ENCODE measurements around the gene NKAIN2. TPM values are rescaled to one million over a fixed set of nuclear protein-coding genes. Genes with fewer than 3 reads are reported as not detected.

NKAIN2 gene
- total RNA-seq, 1 donor from 2014 or later, result 4.0 TPM

DNA sequence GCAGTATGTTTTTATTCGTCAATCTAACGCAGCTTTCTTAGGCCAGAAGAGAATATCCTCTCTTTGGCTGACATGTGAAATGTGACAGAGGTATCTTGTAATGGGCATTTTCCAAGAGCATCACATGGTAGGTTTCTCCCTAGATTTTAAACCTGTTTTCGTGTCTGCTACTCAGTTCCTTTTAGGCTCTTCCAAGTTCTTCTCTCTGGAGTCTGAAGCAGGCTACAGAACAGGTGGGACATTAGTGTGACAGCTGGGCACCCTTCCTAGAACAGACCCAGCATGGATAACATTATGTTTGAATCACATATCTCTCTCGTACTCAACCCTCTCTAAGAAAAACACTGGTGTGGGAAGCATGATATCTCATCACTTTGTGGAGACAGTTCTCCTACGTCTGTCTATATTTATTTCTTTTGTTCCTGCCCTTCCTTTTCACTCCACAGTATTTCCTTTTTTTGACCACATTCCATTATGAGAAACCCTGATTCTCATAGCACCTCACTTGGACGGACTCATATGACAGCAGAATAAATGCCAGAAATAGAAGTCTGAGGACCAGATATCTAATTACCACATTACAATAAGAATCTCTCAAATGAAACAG, 263.4 kb downstream of the NKAIN2 start:
- H3K27me3 Mint-ChIP-seq (ENCODE audit: low read depth), result no peaks in the 10 kb centered on the region
- DNase-seq (ENCODE audit: low spot score), result no peak
- no peak overlapping the region for H3K4me3 Mint-ChIP-seq (ENCODE audit: unreplicated experiment)
- peaks cover 6% of the 10 kb centered on the region for H3K36me3 Mint-ChIP-seq (ENCODE audit: low read depth)
- peaks cover 5% of the 10 kb centered on the region for H3K9me3 Mint-ChIP-seq (ENCODE audit: low read depth)
- H3K4me1 Mint-ChIP-seq (ENCODE audit: low read depth), result peaks cover 15% of the 10 kb centered on the region
- H3K27ac Mint-ChIP-seq (ENCODE audit: unreplicated experiment), result no peak overlapping the region
- TF ChIP-seq, protein P1, sequence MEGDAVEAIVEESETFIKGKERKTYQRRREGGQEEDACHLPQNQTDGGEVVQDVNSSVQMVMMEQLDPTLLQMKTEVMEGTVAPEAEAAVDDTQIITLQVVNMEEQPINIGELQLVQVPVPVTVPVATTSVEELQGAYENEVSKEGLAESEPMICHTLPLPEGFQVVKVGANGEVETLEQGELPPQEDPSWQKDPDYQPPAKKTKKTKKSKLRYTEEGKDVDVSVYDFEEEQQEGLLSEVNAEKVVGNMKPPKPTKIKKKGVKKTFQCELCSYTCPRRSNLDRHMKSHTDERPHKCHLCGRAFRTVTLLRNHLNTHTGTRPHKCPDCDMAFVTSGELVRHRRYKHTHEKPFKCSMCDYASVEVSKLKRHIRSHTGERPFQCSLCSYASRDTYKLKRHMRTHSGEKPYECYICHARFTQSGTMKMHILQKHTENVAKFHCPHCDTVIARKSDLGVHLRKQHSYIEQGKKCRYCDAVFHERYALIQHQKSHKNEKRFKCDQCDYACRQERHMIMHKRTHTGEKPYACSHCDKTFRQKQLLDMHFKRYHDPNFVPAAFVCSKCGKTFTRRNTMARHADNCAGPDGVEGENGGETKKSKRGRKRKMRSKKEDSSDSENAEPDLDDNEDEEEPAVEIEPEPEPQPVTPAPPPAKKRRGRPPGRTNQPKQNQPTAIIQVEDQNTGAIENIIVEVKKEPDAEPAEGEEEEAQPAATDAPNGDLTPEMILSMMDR (IDR thresholded peaks at IDR 0.05), result no peak

DNA sequence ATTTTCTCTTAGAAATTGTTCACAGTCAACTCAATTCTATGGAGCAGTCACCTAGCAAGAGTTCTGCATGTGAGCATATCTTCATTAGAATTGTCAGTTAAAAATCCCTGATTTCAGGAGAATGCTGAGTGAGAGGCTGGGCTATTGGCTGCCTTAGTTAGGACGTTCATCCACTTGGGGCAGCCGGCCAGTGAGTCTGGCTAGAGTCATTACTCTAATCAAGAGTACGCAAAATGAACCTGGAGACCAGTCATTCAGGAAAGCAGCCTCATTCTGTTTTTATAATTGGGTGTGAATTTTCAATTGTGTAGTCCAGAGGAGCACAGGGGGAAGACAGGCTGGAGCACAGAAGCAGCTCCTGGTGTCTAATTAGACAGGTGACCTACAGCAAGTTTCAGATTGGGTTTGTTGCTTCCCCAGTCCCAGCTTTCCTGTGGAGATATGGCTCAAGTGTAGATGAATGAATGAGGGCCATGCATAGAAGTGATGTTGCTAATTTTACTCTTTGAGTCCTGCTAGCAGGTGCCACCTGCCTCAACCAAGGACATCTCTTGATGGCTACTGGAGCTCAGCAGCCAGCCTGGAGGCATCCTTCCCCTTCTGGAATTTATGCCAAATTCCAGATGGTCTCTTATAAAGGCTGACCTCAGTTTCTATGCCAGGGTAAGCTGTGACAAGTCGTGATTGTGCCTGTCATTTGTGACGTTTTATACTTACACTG, 265.7 kb downstream of the NKAIN2 start:
- Mint-ChIP-seq H3K4me3 (ENCODE audit: unreplicated experiment) (no peak overlapping the region), H3K4me1 (ENCODE audit: low read depth) (peaks cover 29% of the 10 kb centered on the region), H3K9me3 (ENCODE audit: low read depth) (peaks cover 5% of the 10 kb centered on the region), H3K36me3 (ENCODE audit: low read depth) (peaks cover 6% of the 10 kb centered on the region), H3K27me3 (ENCODE audit: low read depth) (no peaks in the 10 kb centered on the region), H3K27ac (ENCODE audit: unreplicated experiment) (no peak overlapping the region)
- TF ChIP-seq, protein P1 (IDR thresholded peaks at IDR 0.05), result no peak
- no peak for DNase-seq (ENCODE audit: low spot score)

DNA sequence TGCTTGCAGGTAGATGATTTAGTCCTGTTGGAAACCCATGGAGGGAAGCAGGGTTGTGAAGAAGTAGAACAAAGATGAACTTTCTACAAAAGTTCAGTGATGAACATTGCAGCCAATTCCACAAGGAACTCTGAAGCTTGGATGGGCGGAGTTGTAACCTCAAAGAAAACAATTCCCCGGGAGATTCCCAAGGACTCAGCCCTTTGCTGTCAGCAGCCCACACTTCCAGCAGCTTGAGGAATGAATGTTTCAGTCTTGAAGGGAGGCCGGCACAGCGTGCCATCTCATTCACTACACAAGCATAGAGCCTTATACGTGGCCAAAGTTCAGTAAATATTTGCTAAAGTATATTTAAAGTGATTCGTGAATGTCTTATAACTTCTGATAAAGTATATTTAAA, 269.4 kb downstream of the NKAIN2 start:
- no peaks in the 10 kb centered on the region for H3K27me3 Mint-ChIP-seq (ENCODE audit: low read depth)
- peaks cover 5% of the 10 kb centered on the region for H3K9me3 Mint-ChIP-seq (ENCODE audit: low read depth)
- DNase-seq (ENCODE audit: low spot score), result peak; percentile 41
- peaks cover 6% of the 10 kb centered on the region for H3K36me3 Mint-ChIP-seq (ENCODE audit: low read depth)
- H3K27ac Mint-ChIP-seq (ENCODE audit: unreplicated experiment), result no peak overlapping the region
- H3K4me3 Mint-ChIP-seq (ENCODE audit: unreplicated experiment), result no peak overlapping the region
- peaks cover 28% of the 10 kb centered on the region for H3K4me1 Mint-ChIP-seq (ENCODE audit: low read depth)
- TF ChIP-seq, protein P1 (IDR thresholded peaks at IDR 0.05), result no peak

DNA sequence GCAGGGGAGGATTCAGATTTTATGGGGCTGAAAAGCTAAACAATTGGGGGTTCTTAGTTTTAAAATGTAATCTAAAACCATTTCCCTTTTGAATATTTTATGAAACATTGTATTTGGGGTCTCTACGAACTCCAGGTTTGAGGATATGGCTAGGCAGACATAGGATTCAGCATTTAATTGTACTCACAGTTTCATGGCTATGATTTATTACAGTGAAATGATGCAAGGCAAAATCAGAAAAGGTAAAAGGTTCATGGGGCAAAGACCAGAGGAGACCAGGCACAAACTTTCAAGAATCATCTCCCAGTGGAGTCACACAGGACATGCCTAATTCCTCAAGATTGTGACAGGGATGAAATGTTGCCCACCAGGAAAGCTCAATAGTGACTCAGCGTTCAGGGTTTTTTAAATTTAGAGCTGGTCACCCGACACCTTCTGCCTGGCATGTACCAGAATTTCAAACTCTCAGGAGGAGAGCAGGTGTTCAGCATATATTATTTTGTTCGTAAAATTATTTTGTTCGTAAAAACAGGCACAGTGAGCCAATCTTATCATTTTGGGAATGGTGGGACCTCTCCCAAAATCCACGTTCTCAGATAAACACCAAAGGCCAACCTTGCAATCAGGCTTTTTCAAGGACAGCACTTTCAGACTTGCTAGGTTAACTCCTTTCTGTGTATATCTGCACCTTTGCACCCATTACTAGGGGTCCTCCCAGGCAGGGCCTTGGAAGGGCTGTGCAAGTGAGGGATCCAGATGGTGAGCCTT, 270.3 kb downstream of the NKAIN2 start:
- Mint-ChIP-seq H3K27me3 (ENCODE audit: low read depth) (no peaks in the 10 kb centered on the region), H3K27ac (ENCODE audit: unreplicated experiment) (no peak overlapping the region), H3K36me3 (ENCODE audit: low read depth) (peaks cover 6% of the 10 kb centered on the region), H3K4me1 (ENCODE audit: low read depth) (peaks cover 24% of the 10 kb centered on the region), H3K4me3 (ENCODE audit: unreplicated experiment) (no peak overlapping the region), H3K9me3 (ENCODE audit: low read depth) (peaks cover 5% of the 10 kb centered on the region)
- no peak for DNase-seq (ENCODE audit: low spot score)
- TF ChIP-seq, protein P1 (IDR thresholded peaks at IDR 0.05), result no peak

DNA sequence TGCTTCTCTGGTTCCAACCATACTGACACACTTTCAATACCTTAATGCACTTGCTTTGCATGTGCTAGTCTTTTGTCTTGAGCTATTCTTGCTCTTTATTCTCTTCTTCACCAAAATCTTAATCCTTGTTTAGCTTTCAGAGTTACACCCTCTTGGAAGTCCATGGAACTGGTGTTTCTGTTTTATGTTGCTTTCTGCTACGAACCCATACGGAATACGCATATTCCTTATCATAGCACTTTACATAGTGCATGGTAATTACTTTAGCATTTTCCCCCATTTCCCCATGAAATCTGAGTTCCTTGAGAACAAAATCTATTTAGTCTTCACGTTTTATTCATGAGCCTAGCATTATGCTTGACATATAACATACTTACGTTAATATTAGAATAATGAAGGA, 270.9 kb downstream of the NKAIN2 start:
- Mint-ChIP-seq H3K4me1 (ENCODE audit: low read depth) (peaks cover 28% of the 10 kb centered on the region), H3K27ac (ENCODE audit: unreplicated experiment) (no peak overlapping the region)

More for the DNA sequence above, 270.9 kb downstream of the NKAIN2 start:
- Mint-ChIP-seq H3K4me3 (ENCODE audit: unreplicated experiment) (no peak overlapping the region), H3K9me3 (ENCODE audit: low read depth) (peaks cover 5% of the 10 kb centered on the region), H3K36me3 (ENCODE audit: low read depth) (peaks cover 6% of the 10 kb centered on the region), H3K27me3 (ENCODE audit: low read depth) (no peaks in the 10 kb centered on the region)
- DNase-seq (ENCODE audit: low spot score), result no peak
- TF ChIP-seq, protein P1 (IDR thresholded peaks at IDR 0.05), result no peak
